AG10803 (cell line): ENCODE results near the gene NR1H3.

Source experiments
- DNase-seq: peaks from one replicate; pipeline ENCODE4 v3.0.0; 2010; ENCODE audit warnings: low read depth
- H3K4me3 ChIP-seq: 2 replicates; pipeline ENCODE4 v1.5.1; 2011; ENCODE audit warnings: mild to moderate bottlenecking, low read length, control low read depth
- TF ChIP-seq, protein P1 (sequence below): conservative IDR thresholded peaks from 2 replicates; pipeline ENCODE4 v1.5.1; 2011; ENCODE audit warnings: mild to moderate bottlenecking, low read length, control low read depth, inconsistent platforms

The NR1H3 gene

DNA sequence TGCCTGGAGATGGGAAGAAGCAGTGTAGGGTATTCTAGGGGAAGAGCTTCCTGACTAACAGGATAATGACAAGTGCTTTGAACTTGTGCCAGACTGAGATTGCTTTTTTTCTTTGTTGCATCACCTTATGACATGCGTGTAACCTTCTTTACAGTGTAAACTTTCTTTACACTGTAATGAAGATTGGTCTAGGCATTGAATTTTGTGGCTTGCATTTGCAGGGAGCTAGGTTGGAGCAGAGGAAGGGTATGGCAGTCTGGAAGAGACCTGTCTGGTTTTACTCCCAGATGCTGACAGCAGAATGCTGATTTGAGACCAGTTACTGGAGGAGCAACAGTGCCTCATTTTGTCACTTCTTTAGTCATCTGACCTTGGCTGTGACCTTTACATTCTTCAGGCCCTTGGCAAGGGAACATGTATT, 37.4 kb upstream of the NR1H3 start:
- TF ChIP-seq, protein P1, sequence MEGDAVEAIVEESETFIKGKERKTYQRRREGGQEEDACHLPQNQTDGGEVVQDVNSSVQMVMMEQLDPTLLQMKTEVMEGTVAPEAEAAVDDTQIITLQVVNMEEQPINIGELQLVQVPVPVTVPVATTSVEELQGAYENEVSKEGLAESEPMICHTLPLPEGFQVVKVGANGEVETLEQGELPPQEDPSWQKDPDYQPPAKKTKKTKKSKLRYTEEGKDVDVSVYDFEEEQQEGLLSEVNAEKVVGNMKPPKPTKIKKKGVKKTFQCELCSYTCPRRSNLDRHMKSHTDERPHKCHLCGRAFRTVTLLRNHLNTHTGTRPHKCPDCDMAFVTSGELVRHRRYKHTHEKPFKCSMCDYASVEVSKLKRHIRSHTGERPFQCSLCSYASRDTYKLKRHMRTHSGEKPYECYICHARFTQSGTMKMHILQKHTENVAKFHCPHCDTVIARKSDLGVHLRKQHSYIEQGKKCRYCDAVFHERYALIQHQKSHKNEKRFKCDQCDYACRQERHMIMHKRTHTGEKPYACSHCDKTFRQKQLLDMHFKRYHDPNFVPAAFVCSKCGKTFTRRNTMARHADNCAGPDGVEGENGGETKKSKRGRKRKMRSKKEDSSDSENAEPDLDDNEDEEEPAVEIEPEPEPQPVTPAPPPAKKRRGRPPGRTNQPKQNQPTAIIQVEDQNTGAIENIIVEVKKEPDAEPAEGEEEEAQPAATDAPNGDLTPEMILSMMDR, result no peak
- DNase-seq, result peak; percentile 64
- H3K4me3 ChIP-seq, result no peak overlapping the region

DNA sequence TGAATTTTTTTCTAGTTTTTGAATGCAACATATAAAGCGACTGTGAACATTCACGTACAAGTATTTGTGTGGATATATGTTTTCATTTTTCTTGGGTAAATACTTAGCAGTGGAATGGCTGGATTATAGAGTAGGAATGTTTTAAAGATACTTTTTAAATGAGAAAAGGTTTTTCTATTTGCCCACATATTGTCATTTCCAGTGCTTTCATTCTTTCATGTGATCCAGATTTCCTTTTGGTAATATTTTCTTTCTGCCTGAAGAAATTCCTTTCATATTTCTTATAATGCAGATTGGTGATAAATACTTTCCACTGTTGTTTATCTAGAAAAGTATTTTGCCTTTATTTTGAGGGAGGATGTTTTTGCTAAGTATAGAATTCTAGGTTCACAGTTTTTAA, 35.1 kb upstream of the NR1H3 start:
- TF ChIP-seq, protein P1, result no peak
- no peak overlapping the region for H3K4me3 ChIP-seq
- peak; percentile 32 for DNase-seq

DNA sequence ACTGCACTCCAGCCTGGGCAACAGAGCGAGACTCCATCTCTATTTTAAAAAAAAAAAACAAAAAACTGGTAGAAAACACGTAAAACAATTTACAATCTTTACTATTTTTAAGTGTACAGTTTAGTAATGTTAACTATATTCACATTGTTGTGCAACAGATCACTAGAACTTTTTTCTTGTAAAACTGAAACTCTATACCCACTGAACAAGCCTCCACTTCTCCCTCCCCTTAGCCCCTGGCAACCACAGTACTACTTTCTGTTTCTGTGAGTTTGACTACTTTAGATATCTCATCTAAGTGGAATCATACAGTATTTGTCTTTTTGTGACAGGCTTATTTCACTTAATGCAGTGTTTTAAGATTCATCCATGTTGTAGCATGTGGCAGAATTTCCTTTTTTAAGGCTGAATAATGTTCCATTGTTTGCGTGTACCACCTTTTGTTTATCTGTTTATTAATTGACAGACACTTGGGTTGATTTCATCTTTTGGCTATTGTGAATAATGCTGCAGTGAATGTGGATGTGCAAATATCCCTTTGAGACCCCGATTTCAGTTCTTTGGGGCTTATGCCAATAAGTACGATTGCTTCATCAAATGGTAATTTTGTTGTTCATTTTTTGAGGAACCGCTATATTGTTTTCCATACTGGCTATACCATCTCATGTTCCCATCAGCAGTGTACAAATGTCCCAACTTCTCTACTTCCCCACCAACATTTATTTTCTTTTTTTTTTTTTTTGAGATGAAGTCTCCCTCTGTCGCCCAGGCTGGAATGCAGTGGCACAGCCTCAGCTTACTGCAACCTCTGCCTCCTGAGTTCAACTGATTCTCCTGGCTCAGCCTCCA, 32.0 kb upstream of the NR1H3 start:
- DNase-seq, result no peak
- no peak overlapping the region for H3K4me3 ChIP-seq
- TF ChIP-seq, protein P1, result no peak

DNA sequence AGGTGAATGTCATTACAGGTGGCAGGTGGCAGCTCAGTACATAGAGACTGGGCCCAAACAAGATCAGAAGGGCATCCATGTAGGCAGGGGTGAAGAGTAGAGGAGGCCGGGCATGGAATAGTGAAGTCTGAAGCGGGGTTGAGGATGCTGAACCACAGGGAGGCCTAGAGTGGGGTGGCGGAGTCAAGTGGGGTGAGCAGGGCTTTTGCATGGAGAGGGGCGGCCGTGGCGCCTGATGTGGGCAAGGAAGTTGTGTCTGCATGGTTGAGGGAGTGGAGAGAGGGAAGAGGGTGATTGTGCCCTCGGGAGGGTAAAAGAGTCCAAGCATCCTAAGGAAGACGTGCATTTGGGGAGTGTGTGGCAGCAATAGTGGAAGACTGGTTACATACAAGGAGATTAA, 28.6 kb upstream of the NR1H3 start:
- no peak overlapping the region for H3K4me3 ChIP-seq
- TF ChIP-seq, protein P1, result no peak
- DNase-seq, result no peak

DNA sequence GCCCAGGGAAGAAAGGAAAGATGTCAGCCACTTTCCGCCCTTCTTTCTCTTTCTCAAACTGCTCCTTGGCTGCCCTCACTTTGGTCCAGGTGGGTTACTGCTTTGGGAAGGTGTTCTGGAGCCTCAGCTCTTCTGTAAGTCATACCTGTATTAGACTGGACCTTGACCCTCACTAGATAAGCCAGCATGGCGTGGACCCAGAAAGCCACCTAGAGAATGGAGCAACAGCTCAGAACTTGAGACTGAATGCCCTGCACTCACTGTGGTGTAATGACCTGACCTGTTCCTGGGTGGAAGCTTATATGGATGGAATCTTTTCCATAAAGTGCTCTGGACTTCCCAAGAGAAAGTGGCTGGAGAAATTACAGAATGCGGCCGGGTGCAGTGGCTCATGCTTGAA, 24.7 kb upstream of the NR1H3 start:
- TF ChIP-seq, protein P1, result no peak
- DNase-seq, result no peak
- no peak overlapping the region for H3K4me3 ChIP-seq

DNA sequence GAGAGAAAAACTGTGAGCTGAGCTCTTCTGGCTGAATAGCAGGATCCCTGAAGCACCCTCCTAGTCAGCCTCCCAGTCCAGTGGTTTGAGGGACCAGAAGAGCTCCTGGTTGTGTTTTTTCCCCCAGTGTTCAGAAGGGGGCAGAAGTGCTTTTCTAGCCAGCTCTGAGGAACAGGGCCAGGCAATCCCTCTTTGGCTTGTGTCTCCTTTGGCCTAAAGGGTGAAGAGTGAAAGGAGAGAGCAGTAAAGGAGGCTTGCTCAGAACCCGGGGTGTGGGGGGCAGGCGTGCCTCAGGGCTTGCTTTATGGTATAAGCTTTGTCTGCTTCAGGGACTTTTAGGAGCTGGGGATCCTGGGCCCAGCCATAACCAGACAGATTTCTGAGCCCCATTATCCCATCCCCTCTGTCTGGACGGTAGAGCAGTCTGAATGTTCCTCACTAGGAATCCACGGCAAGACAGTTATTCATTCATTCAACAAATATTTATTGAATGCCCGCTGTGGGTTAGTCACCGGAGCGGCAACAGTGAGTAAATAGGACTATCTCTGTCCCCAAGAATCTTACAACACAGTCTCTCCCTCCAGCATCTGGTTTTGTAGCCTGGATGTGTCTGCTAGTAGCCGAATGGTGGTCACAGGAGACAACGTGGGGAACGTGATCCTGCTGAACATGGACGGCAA, 23.7 kb upstream of the NR1H3 start:
- H3K4me3 ChIP-seq, result no peak overlapping the region
- TF ChIP-seq, protein P1, result peak; percentile 56
- DNase-seq, result peak; percentile 80

DNA sequence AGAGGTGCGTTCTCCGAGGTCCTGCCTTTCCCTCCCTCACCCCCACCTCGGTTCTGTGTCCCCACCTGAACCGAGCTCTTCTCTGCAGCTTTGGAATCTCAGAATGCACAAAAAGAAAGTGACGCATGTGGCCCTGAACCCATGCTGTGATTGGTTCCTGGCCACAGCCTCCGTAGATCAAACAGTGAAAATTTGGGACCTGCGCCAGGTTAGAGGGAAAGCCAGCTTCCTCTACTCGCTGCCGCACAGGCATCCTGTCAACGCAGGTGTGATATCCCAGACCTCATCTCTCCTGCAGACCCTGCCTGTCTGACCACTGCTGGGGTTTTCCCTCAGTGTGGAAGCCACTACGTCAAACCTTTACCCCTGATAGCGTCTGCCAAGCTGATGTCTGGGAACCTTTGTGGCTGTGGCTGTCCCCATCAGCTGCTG, 23.1 kb upstream of the NR1H3 start:
- no peak for DNase-seq
- TF ChIP-seq, protein P1, result no peak
- H3K4me3 ChIP-seq, result no peak overlapping the region
